GM23248 (cell line): ENCODE results near the gene PROK1.

Experiments
- EZH2 ChIP-seq: fragments of 200-600 bp; sonication (generic); IDR thresholded peaks from 2 replicates; pipeline ENCODE4 v1.6.1; 2018; ENCODE audit warnings: antibody characterized with exemption, mild to moderate bottlenecking; ENCODE audit not compliant: insufficient read depth, poor library complexity, severe bottlenecking
- EZH2phosphoT487 ChIP-seq: fragments of 200-600 bp; sonication (generic); IDR thresholded peaks from 2 replicates; pipeline ENCODE4 v1.6.1; 2018; ENCODE audit warnings: antibody characterized with exemption, moderate library complexity, mild to moderate bottlenecking, low read depth; ENCODE audit not compliant: insufficient read depth

DNA sequence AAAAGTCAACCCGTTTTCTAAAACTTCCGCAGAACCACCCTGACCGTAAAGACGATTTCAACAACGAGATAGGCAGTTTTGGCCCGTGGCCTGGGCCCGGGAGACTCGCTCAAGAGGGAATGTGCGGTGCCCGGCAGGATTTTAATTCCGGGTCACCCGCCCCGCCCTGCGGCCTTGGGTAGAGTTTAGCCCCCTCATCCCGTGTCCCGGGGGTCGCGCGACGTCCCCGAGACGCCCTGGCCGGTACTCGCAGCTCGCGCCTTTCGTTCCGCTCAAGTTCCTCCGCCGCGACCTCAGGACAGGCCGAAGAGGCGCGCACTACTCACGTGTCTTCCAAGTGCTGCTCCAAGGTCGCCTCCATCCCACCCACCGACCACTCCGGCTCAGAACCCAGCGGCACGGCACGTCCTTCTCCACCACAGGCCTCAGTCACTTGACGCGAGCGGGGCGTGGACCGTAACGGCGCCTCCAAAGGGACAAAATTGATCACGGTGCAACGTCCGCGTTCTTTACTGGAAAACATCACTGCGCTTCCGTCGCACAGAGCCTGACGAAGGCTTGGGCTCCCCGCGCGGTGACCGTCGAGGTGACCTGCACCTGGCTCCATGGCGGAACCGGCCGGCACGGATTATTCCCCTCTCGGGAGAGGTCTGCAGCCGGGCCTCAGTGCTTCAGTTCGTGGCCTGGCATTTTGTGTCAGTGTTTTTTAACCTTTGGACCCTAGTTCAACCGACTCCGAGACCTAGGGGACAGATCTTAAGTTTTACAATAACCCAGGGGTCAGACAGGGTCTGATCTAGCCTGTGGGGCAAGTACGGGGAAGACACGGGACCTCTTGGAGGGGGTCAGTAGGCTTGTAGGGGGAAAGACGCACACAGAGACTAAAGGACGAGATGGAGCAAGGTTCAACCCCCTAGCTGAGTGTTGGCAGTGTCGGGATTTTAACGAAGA, 43.4 kb upstream of the PROK1 start, which contains the start of gene LAMTOR5:
- no peak for TF ChIP-seq EZH2
- TF ChIP-seq EZH2phosphoT487, result no peak
